ENCODE measurements around the gene FOXO3.

DNA sequence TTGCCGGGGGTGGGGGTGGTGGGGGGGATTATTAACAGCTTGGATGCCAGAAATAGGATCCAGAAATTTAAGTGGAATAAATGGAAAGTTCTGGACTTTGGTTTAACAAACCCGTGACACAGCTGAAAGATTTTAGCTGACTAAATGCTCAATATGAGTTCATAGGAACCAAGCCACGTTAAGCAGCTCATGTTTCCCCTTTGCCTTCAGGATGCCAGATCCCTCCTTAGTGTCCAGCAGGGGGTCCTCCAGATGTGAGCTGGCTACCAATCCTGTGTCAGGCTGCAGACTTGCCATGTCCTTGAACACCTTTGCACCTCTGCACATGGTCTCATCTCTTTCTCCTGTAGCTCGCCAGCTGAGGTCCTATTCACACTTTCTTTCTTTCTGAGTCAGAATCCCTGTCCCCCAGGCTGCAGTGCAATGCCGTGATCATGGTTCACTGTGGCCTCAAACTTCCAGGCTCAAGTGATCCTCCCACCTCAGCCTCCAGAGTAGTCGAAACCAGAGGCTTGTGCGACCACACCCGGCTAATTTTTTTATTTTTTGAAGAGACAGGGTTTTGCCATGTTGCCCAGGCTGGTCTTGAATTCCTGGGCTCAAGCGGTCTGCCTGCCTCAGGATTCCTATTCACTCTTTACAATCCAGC is 154.2 kb downstream of the FOXO3 start:
- TF ChIP-seq, protein P1, sequence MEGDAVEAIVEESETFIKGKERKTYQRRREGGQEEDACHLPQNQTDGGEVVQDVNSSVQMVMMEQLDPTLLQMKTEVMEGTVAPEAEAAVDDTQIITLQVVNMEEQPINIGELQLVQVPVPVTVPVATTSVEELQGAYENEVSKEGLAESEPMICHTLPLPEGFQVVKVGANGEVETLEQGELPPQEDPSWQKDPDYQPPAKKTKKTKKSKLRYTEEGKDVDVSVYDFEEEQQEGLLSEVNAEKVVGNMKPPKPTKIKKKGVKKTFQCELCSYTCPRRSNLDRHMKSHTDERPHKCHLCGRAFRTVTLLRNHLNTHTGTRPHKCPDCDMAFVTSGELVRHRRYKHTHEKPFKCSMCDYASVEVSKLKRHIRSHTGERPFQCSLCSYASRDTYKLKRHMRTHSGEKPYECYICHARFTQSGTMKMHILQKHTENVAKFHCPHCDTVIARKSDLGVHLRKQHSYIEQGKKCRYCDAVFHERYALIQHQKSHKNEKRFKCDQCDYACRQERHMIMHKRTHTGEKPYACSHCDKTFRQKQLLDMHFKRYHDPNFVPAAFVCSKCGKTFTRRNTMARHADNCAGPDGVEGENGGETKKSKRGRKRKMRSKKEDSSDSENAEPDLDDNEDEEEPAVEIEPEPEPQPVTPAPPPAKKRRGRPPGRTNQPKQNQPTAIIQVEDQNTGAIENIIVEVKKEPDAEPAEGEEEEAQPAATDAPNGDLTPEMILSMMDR (IDR thresholded peaks at IDR 0.05): no peak
- no peak for TF ChIP-seq EP300 (IDR thresholded peaks at IDR 0.05)
